PC-3 (cell line): Measurements from ENCODE around the gene PLA2G4C. TPM values are rescaled to one million over a fixed set of nuclear protein-coding genes. Genes with fewer than 3 reads are reported as not detected.

ENCODE experiments used
- ATAC-seq: fragments of 200-7000 bp; cut with Tn5 transposase; 2 replicates; pipeline ENCODE4 v1.9.1; 2020; ENCODE audit warnings: mild to moderate bottlenecking, moderate library complexity
- Bru-seq: library from RNA; stranded (reverse); fragments of 400-500 nt; gene quantifications from one replicate; lab custom pipeline; 2021; lab: Mats Ljungman, UMichigan
- BruChase-seq, 2 experiments: library from RNA; stranded (reverse); fragments of 400-500 nt; gene quantifications; one replicate each; lab custom pipeline; 2021; lab: Mats Ljungman, UMichigan
- BruUV-seq: library from RNA; stranded (reverse); fragments of 400-500 nt; replicated peaks from 2 replicates; lab custom pipeline; 2021; lab: Mats Ljungman, UMichigan
- CTCF ChIA-PET: fragments of 300-600 bp; sonication (Branson Sonifier 250); formaldehyde crosslinking; loops from one replicate; lab custom pipeline; 2022; ENCODE audit warnings: antibody characterized with exemption; lab: Charles Lee
- POLR2A ChIA-PET: fragments of 300-600 bp; sonication (Branson Sonifier 250); formaldehyde crosslinking; loops from one replicate; lab custom pipeline; 2022; ENCODE audit warnings: antibody characterized with exemption; ENCODE audit not compliant: unreplicated experiment; lab: Charles Lee
- DNase-seq: peaks from one replicate; pipeline ENCODE4 v3.0.0-alpha.2; 2015
- H2AFZ ChIP-seq: fragments of 300-600 bp; sonication (generic); 2 replicates; pipeline ENCODE4 v1.6.0; 2016; ENCODE audit warnings: antibody characterized with exemption, low read length
- H3F3A ChIP-seq: fragments of 300-600 bp; sonication (generic); one replicate; pipeline ENCODE4 v1.6.0; 2017; ENCODE audit warnings: antibody characterized with exemption, low read length, control low read depth, mild to moderate bottlenecking; ENCODE audit not compliant: unreplicated experiment
- H3K27ac ChIP-seq: fragments of 300-600 bp; sonication (generic); 2 replicates; pipeline ENCODE4 v1.5.1; 2016; ENCODE audit warnings: mild to moderate bottlenecking, low read length
- H3K27me3 ChIP-seq: fragments of 300-600 bp; sonication (generic); 2 replicates; pipeline ENCODE4 v1.6.1; 2016; ENCODE audit warnings: low read length, mixed read lengths
- H3K36me3 ChIP-seq: fragments of 300-600 bp; sonication (generic); 2 replicates; pipeline ENCODE4 v1.6.1; 2016; ENCODE audit warnings: low read depth, mixed run types, low read length, mixed read lengths
- H3K4me1 ChIP-seq: fragments of 300-600 bp; sonication (generic); 2 replicates; pipeline ENCODE4 v1.5.1; 2016; ENCODE audit warnings: low read length; ENCODE audit not compliant: insufficient read depth
- H3K4me2 ChIP-seq: fragments of 300-600 bp; sonication (generic); 2 replicates; pipeline ENCODE4 v1.6.0; 2016; ENCODE audit warnings: low read length
- H3K4me3 ChIP-seq: fragments of 300-600 bp; sonication (generic); 2 replicates; pipeline ENCODE4 v1.5.1; 2016; ENCODE audit warnings: mild to moderate bottlenecking, low read length, mixed read lengths
- H3K79me2 ChIP-seq: fragments of 300-600 bp; sonication (generic); 2 replicates; pipeline ENCODE4 v1.6.1; 2017; ENCODE audit warnings: low read length, mixed read lengths
- H3K9ac ChIP-seq: fragments of 300-600 bp; sonication (generic); 2 replicates; pipeline ENCODE4 v1.6.0; 2016; ENCODE audit warnings: mild to moderate bottlenecking, low read length
- H3K9me2 ChIP-seq: fragments of 300-600 bp; sonication (generic); replicated peaks from 2 replicates; pipeline ENCODE4 v1.6.1; 2016; ENCODE audit warnings: mixed run types, low read length, mixed read lengths
- H3K9me3 ChIP-seq: fragments of 300-600 bp; sonication (generic); 2 replicates; pipeline ENCODE4 v1.6.1; 2016; ENCODE audit warnings: low read length, mixed read lengths
- H4K20me1 ChIP-seq: fragments of 300-600 bp; sonication (generic); 2 replicates; pipeline ENCODE4 v1.6.1; 2016; ENCODE audit warnings: low read length, mixed read lengths
- EZH2 ChIP-seq: fragments of 300-600 bp; sonication (generic); IDR thresholded peaks from one replicate; pipeline ENCODE4 v1.6.1; 2017; ENCODE audit warnings: antibody characterized with exemption, mild to moderate bottlenecking, low read length; ENCODE audit not compliant: unreplicated experiment
- EZH2phosphoT487 ChIP-seq: fragments of 300-600 bp; sonication (generic); IDR thresholded peaks from 2 replicates; pipeline ENCODE4 v1.6.1; 2018; ENCODE audit warnings: mild to moderate bottlenecking, antibody characterized with exemption, low read length, borderline replicate concordance
- intact Hi-C: fragments of 100-400 bp; cut with micrococcal nuclease; formaldehyde crosslinking; loops from 2 replicates; pipeline ENCODE4 v1.9.0; 2023
- long read RNA-seq: library from polyadenylated mRNA; unstranded; transcript quantifications from one replicate; pipeline ENCODE4 v2.0.0, GENCODE V29; 2021; ENCODE audit not compliant: unreplicated experiment
- total RNA-seq: library from RNA; depleted of rRNA; stranded (reverse); fragments of >200 nt; gene quantifications from 2 replicates; pipeline ENCODE4 v1.2.3, GENCODE V29; 2014; rRNA removed
- TF ChIP-seq, protein P1 (sequence below): fragments of 300-600 bp; sonication (generic); conservative IDR thresholded peaks from 2 replicates; pipeline ENCODE4 v1.5.1; 2017; ENCODE audit warnings: antibody characterized with exemption, low read depth, mild to moderate bottlenecking, low read length

Gene PLA2G4C, protein sequence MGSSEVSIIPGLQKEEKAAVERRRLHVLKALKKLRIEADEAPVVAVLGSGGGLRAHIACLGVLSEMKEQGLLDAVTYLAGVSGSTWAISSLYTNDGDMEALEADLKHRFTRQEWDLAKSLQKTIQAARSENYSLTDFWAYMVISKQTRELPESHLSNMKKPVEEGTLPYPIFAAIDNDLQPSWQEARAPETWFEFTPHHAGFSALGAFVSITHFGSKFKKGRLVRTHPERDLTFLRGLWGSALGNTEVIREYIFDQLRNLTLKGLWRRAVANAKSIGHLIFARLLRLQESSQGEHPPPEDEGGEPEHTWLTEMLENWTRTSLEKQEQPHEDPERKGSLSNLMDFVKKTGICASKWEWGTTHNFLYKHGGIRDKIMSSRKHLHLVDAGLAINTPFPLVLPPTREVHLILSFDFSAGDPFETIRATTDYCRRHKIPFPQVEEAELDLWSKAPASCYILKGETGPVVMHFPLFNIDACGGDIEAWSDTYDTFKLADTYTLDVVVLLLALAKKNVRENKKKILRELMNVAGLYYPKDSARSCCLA
- total RNA-seq, result 0.63 and 2.6 TPM in 2 replicates
- Bru-seq, nascent RNA, result percentile 26 among the genes with signal in this experiment
- BruChase-seq, experiment 1, labeled RNA remaining after a 6-hour chase, result percentile 36 among the genes with signal in this experiment
- percentile 39 among the genes with signal in this experiment for BruChase-seq, experiment 2, labeled RNA remaining after a 2-hour chase
- long read RNA-seq, partial matches to known transcripts, result 0 of 2 reads
- long read RNA-seq, other reads (novel, unspliced or antisense), result 2 of 2 reads

DNA sequence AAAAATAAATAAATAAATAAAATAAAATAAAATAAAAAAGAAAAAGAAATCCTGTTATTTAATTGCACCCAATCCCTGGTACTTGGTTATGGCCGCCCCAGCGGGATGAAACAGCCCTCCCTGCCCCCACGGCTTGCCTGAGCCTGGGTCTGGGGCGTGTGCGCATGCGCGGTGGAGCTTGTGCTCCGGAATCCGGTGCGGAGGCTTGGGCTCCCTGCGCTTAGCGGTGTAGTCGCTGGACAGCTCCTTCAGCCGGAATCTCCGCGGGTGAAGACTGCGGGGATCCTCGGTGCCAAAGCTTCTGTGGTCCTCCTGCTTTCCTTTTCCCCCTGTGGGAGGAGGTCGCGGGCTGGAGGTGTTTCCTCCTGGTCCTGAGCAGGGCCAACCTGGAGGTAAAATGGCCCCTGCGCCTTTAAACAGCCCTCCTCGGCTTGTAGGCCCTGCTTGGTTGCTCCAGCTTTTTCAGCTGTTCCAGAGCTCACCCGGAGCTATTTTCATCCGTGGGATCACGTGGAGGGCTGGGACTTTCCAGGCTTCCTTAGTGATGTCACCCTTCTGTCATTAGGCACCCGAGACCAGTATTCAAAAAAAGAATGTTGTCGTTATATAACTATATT, at the start of gene PLA2G4C:
Gene PLA2G4C (minus strand): TSS at position 468 of the 617 bp plus-strand sequence. CDS start 4,288 bp downstream, outside the sequence.
- ChIA-PET CTCF (interaction anchor here (0.8 to 1.0 kb wide), 2 partner anchors 13 to 16 kb away, joined by 5 to 7 read pairs; no protein-coding TSS in a partner anchor), POLR2A (interaction anchor here (0.6 to 0.7 kb wide), 2 partner anchors 12 to 144 kb away, joined by 3 to 4 read pairs; no protein-coding TSS in a partner anchor)
- H3K9ac ChIP-seq, result peak within 1 kb of the TSS; percentile 65
- BruUV-seq, result TSS peak; percentile 90
- no peak for TF ChIP-seq EZH2
- no peak for TF ChIP-seq EZH2phosphoT487
- TF ChIP-seq, protein P1, sequence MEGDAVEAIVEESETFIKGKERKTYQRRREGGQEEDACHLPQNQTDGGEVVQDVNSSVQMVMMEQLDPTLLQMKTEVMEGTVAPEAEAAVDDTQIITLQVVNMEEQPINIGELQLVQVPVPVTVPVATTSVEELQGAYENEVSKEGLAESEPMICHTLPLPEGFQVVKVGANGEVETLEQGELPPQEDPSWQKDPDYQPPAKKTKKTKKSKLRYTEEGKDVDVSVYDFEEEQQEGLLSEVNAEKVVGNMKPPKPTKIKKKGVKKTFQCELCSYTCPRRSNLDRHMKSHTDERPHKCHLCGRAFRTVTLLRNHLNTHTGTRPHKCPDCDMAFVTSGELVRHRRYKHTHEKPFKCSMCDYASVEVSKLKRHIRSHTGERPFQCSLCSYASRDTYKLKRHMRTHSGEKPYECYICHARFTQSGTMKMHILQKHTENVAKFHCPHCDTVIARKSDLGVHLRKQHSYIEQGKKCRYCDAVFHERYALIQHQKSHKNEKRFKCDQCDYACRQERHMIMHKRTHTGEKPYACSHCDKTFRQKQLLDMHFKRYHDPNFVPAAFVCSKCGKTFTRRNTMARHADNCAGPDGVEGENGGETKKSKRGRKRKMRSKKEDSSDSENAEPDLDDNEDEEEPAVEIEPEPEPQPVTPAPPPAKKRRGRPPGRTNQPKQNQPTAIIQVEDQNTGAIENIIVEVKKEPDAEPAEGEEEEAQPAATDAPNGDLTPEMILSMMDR, result no peak
- H3K9me2 ChIP-seq, result no peaks in the 10 kb centered on the region
- no peaks in the 10 kb centered on the region for H4K20me1 ChIP-seq
- no peaks in the 10 kb centered on the region for H3K79me2 ChIP-seq
- no peaks in the 10 kb centered on the region for H3K27me3 ChIP-seq
- intact Hi-C loops, result no loop called here
- H3K4me2 ChIP-seq, result peak within 1 kb of the TSS; percentile 92
- 0 out of 2 replicates have a peak, but pooled peaks cover 4% of the 10 kb centered on the region for H3K4me1 ChIP-seq
- peaks cover 4% of the 10 kb centered on the region for H3F3A ChIP-seq
- H3K36me3 ChIP-seq, result no peaks in the 10 kb centered on the region
- peak; percentile 85 for DNase-seq
- peak within 1 kb of the TSS; percentile 87 for H2AFZ ChIP-seq
- no peaks in the 10 kb centered on the region for H3K9me3 ChIP-seq
- H3K27ac ChIP-seq, result peak within 1 kb of the TSS; percentile 70
- ATAC-seq, result peak; percentile 68
- H3K4me3 ChIP-seq, result peak within 1 kb of the TSS; percentile 66

DNA sequence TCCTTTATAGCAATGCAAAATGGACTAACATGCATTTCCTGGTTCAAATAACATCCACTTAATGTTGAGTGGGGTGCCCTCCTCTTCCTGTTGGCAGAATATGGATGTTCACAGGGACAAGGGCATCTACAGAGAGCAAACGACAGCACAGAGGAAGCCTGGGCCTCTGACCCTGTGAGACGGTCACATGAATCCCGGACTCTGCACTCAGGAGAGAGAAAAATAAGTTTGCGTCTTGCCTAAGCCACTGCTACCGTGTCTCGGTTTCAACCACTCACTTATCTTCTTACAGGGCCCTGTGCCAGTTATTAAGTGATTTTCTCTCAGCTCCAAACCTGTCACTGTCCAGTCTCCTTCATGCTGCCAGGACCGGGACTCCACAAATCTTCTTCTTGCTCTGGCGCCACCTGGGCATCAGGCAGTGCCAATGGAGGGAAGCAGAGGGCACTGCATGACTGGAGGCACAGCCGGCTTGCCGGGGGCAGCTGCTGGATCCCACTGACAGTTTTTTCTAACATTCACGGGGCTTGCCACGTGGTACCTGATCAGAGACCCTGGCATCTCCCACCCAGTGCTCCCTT, 47.7 kb upstream of the PLA2G4C start:
- Histone ChIP-seq H3F3A (no peaks in the 10 kb centered on the region), H4K20me1 (no peaks in the 10 kb centered on the region), H3K4me2 (no peak overlapping the region), H3K36me3 (no peaks in the 10 kb centered on the region), H3K4me3 (no peak overlapping the region), H3K27me3 (no peaks in the 10 kb centered on the region), H3K9me2 (no peaks in the 10 kb centered on the region), H3K9ac (no peak overlapping the region), H3K27ac (no peak overlapping the region), H3K79me2 (no peaks in the 10 kb centered on the region), H3K4me1 (no peaks in the 10 kb centered on the region), H2AFZ (no peak overlapping the region), H3K9me3 (no peaks in the 10 kb centered on the region)
- ChIA-PET CTCF (no interaction called here), POLR2A (no interaction called here)
- ATAC-seq, result no peak
- intact Hi-C loops, result no loop called here
- TF ChIP-seq, protein P1, result 0 out of 2 replicates have a peak, but pooled peaks have one; percentile 23
- TF ChIP-seq EZH2 (no peak), EZH2phosphoT487 (no peak)
- no peak for DNase-seq
- no TSS peak for BruUV-seq
